ENCODE measurements around the gene RAB36. TPM values are rescaled to one million over a fixed set of nuclear protein-coding genes. Genes with fewer than 3 reads are reported as not detected.

Gene RAB36
- total and polyA plus RNA-seq, 2 experiments from 2014 or later = 2.7 to 5.3 TPM

DNA sequence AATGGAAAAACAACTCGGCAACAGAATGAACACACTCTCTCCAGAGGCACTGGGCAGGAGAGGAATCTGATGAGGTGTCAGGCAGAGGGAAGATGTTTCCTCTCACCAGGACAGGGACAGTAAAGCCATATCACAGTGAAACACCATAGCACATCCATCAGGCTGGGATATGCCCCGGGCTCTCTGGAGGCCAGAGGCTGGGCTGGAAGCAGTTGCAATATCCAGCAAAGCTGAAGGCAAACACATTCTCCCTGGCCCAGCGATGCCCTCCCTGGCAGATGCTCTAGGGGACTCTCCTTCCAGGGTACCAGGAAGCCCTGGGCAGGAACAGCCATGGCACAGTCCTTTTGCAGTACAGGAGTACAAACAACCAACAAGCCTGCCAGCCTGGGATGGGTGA is 14.6 kb upstream of the RAB36 start:
- DNase-seq (ENCODE audit: low spot score) = no peak
- H3K36me3 ChIP-seq (replicated peaks; ENCODE audit: insufficient read depth, low read depth) = no peaks in the 10 kb centered on the region
- TF ChIP-seq, protein P1, sequence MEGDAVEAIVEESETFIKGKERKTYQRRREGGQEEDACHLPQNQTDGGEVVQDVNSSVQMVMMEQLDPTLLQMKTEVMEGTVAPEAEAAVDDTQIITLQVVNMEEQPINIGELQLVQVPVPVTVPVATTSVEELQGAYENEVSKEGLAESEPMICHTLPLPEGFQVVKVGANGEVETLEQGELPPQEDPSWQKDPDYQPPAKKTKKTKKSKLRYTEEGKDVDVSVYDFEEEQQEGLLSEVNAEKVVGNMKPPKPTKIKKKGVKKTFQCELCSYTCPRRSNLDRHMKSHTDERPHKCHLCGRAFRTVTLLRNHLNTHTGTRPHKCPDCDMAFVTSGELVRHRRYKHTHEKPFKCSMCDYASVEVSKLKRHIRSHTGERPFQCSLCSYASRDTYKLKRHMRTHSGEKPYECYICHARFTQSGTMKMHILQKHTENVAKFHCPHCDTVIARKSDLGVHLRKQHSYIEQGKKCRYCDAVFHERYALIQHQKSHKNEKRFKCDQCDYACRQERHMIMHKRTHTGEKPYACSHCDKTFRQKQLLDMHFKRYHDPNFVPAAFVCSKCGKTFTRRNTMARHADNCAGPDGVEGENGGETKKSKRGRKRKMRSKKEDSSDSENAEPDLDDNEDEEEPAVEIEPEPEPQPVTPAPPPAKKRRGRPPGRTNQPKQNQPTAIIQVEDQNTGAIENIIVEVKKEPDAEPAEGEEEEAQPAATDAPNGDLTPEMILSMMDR (IDR thresholded peaks at IDR 0.05; ENCODE audit: poor library complexity) = no peak
- TF ChIP-seq EZH2phosphoT487 (IDR thresholded peaks at IDR 0.05; ENCODE audit: low read depth, severe bottlenecking, unreplicated experiment) = no peak
- no peak for TF ChIP-seq EZH2 (IDR thresholded peaks at IDR 0.05; ENCODE audit: borderline replicate concordance)
- no peak overlapping the region for H2AFZ ChIP-seq
- H3K4me2 ChIP-seq = no peak overlapping the region
- no peaks in the 10 kb centered on the region for H3K79me2 ChIP-seq
- no peaks in the 10 kb centered on the region for H3K27me3 ChIP-seq
- H3K4me3 ChIP-seq = no peak overlapping the region
- no peaks in the 10 kb centered on the region for H4K20me1 ChIP-seq (ENCODE audit: insufficient read depth, poor library complexity, severe bottlenecking)
- no peaks in the 10 kb centered on the region for H3K9me2 ChIP-seq (replicated peaks; ENCODE audit: insufficient read depth)
- 67% methylated on average over 3 of the region's 3 CpGs for WGBS (ENCODE audit: low lambda C conversion rate, missing lambda C conversion rate)
- no peaks in the 10 kb centered on the region for H3K4me1 ChIP-seq (ENCODE audit: insufficient read depth)
- no peaks in the 10 kb centered on the region for H3K9me3 ChIP-seq (ENCODE audit: low read depth)
- no peak overlapping the region for H3K27ac ChIP-seq

DNA sequence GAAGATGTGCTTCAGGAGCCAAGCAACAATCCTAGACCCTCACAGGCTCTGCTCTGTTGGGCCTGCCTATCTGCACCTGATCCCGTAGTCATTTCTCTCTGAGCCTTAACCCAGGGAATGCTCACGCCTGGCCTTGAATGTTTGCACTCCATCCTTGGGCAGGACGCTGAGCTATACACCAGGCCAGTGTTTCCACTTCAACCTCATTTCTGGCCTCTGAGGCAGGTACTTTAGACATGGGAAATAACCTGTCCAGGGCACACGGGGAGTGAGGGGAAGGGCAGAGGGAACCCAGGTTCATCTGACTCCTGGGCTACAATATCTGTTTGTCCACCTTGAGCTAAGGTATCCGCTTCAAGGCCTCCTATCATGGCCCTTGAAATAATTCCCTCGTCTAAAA is 13.3 kb upstream of the RAB36 start:
- no peaks in the 10 kb centered on the region for H4K20me1 ChIP-seq (ENCODE audit: insufficient read depth, poor library complexity, severe bottlenecking)
- no peak overlapping the region for H2AFZ ChIP-seq
- no peaks in the 10 kb centered on the region for H3K9me2 ChIP-seq (replicated peaks; ENCODE audit: insufficient read depth)
- no peak overlapping the region for H3K4me3 ChIP-seq
- no peaks in the 10 kb centered on the region for H3K27me3 ChIP-seq
- DNase-seq (ENCODE audit: low spot score) = no peak
- no peak overlapping the region for H3K27ac ChIP-seq
- no peak overlapping the region for H3K4me2 ChIP-seq
- TF ChIP-seq EZH2phosphoT487 (IDR thresholded peaks at IDR 0.05; ENCODE audit: low read depth, severe bottlenecking, unreplicated experiment) (no peak), EZH2 (IDR thresholded peaks at IDR 0.05; ENCODE audit: borderline replicate concordance) (no peak)
- TF ChIP-seq, protein P1 (IDR thresholded peaks at IDR 0.05; ENCODE audit: poor library complexity) = no peak
- H3K4me1 ChIP-seq (ENCODE audit: insufficient read depth) = no peaks in the 10 kb centered on the region
- H3K36me3 ChIP-seq (replicated peaks; ENCODE audit: insufficient read depth, low read depth) = no peaks in the 10 kb centered on the region
- H3K79me2 ChIP-seq = no peaks in the 10 kb centered on the region
- no peaks in the 10 kb centered on the region for H3K9me3 ChIP-seq (ENCODE audit: low read depth)
- WGBS (ENCODE audit: low lambda C conversion rate, missing lambda C conversion rate) = 74% methylated on average over 6 of the region's 6 CpGs

DNA sequence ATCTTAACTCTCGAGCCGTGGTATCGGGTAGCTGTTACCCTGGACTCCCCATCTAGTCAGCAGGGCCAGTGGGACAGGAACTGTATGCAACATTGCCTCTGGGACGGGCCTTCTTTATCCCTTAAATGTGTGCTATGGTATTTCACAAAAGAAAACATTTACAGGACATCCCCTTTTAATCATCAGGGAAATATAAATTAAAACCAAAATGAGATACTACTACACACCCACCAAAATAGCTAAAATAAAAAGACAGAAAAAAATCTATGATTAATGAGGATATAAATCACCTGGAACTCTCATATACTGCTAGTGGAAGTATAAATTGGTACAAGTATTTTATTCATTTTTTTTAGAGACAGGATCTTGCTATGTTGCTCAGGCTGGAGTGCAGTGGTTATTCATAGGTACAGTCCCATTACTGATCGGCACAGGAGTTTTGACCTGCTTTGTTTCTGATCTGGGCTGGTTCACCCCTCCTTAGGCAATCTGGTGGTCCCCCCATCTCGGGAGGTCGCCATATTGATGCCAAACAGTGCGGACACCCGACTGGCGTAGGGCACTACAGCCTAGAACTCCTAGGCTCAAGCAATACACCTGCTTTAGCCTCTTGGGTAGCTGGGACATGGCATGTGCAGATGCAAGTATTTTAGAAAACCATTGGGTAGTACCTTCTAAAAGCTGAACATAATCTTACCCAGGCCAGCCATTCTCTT is 12.7 kb upstream of the RAB36 start:
- H3K9me2 ChIP-seq (replicated peaks; ENCODE audit: insufficient read depth) = no peaks in the 10 kb centered on the region
- H3K4me2 ChIP-seq = no peak overlapping the region
- H3K36me3 ChIP-seq (replicated peaks; ENCODE audit: insufficient read depth, low read depth) = no peaks in the 10 kb centered on the region
- TF ChIP-seq, protein P1 (IDR thresholded peaks at IDR 0.05; ENCODE audit: poor library complexity) = no peak
- TF ChIP-seq EZH2phosphoT487 (IDR thresholded peaks at IDR 0.05; ENCODE audit: low read depth, severe bottlenecking, unreplicated experiment) = no peak
- TF ChIP-seq EZH2 (IDR thresholded peaks at IDR 0.05; ENCODE audit: borderline replicate concordance) = no peak
- H2AFZ ChIP-seq = no peak overlapping the region
- no peaks in the 10 kb centered on the region for H4K20me1 ChIP-seq (ENCODE audit: insufficient read depth, poor library complexity, severe bottlenecking)
- H3K9me3 ChIP-seq (ENCODE audit: low read depth) = no peaks in the 10 kb centered on the region
- no peak overlapping the region for H3K4me3 ChIP-seq
- 92% methylated on average over 10 of the region's 10 CpGs for WGBS (ENCODE audit: low lambda C conversion rate, missing lambda C conversion rate)
- H3K27me3 ChIP-seq = no peaks in the 10 kb centered on the region
- no peak overlapping the region for H3K27ac ChIP-seq
- H3K79me2 ChIP-seq = no peaks in the 10 kb centered on the region
- no peaks in the 10 kb centered on the region for H3K4me1 ChIP-seq (ENCODE audit: insufficient read depth)
- no peak for DNase-seq (ENCODE audit: low spot score)
